HUDEP-2 (cell line): Measurements from ENCODE around the gene CRYBA2.

ENCODE experiments used
- DNase-seq, 76 experiments: peaks; one replicate each; lab custom pipeline; 2025; ENCODE audit not compliant: unreplicated experiment in 76 of 76; lab: John Stamatoyannopoulos, UW

CRYBA2 gene

GRCh38 chr2:219024059-219024458, 30.8 kb upstream of the CRYBA2 start:
- DNase-seq, result no peak

DNA sequence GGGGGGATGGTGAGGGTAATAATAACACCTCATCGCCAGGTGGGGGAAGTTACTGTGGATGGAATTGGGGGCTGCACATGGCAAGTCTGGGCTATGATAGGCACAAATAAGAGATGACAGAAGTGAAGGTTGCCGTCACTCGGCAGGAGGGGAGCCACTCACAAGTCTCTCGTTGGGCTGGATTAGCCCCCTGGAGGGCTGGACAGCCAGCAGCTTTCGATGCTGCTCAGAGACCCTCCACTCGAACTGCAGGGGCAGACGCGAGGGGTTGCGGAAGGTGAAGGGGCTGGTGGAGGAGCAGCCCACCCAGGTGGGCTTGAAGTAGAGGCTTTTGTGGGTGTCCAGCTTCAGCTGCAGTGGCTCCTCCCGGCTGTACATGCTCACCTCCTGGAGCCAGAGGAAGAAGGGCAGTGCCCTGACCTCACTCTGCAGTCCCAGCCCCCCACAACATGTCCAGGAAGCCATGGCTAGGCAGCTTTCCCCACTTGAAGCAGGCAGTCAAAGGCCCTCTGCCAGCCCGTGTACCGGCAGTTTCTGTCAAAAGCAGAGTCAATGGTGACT, 29.9 kb upstream of the CRYBA2 start:
- no peak for DNase-seq

DNA sequence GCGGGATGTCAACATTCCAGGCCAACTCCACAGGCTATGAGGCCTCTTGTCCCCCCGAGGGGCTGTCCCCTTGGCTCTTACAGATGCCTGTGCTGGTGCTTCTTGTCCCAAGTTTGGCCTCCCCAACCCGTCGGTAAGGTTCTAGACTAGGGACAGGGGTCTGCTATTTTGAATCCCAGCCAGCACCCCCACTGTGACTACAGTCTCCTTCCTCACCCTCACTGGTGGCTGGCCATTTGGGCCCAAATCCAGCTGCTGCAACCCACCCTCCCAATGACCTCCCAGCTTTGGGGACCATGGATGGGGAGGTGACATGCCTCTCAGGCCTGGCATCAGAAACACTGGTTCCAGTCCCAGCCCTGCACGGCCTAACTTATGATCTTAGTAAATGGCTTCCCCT, 29.4 kb upstream of the CRYBA2 start:
- no peak for DNase-seq

DNA sequence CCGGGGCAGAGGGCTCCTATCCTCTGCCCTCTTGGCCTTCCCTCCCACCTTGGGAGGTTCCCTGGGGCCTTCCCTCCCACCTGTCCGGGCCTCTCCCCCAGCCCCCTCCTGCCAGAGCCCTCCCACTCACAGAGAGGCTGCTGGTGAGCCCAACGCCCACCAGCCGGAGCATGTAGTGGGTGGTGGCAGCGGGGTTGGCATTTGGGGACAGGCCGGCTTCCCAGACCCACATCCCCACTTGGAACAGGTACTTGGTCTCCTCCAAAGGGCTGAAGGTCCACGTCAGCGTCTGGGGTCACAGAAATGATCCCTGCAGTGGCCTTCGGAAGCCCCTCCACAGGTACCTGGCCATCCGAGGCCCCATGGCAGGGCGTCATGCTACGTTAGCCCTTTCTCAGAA, 28.8 kb upstream of the CRYBA2 start:
- DNase-seq, result no peak

DNA sequence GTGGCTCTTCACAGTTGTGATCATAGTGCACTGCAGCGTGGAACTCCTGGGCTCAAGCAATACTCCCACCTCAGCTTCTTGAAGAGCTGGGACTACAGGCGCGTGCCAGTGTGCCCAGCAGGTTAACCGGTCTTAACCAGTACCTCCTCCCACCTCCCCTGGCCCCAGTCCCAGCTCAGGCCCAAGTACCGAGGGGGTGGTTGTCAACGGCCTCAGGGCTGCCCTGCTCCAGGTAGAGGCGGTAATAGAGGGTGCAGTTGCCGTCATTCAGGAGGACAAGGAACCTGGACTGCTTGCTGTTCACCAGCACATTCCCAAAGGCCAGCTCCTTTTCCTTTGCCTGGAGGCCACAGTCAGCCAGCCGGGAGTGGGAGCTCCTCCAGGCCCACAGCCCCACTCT, 28.4 kb upstream of the CRYBA2 start:
- no peak for DNase-seq

- no peak for DNase-seq
Measured at GRCh38 chr2:219020604-219021365, 27.6 kb upstream of the CRYBA2 start.

DNA sequence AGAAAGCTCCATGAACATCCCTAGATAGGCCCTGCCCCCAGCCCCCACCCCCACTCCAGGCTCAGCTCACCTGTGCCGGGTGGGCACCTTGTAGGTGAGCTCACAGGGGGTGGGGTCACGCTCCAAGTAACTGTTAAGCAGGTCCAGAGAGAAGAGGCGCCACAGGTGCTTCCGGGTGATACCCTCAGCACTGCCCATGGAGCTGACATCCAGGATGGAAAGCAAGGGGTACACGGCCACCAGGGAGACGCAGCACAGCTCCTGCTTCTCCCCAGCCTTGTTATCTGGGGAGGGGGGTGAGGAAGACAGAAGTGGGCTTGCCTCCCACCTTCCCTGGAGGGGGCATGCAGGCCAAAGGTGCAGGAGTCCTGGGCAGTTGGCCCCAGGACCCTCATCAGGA, 26.2 kb upstream of the CRYBA2 start:
- DNase-seq, result no peak

- DNase-seq, result no peak
Measured at GRCh38 chr2:219018726-219019125, 25.5 kb upstream of the CRYBA2 start.

DNA sequence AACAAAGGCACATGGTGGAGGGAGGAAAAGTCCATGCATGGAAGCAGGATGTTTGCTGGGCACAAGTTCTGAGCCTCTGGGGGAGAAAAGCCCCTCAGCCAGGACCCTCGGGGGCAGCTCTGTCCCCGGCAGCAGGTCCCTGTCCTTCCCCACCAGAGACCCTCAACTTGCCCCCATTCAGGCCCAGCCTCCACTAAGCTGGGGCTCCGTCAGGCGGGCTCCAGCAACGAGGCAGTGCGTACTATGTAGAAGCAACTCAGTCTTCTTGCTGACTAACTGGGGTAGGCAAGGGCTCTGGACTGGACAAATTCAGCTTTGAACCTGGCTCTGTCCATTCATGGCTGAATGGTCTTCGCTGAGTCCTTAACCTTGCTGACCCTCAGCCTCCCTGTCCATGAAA, 25.1 kb upstream of the CRYBA2 start:
- DNase-seq, result no peak

DNA sequence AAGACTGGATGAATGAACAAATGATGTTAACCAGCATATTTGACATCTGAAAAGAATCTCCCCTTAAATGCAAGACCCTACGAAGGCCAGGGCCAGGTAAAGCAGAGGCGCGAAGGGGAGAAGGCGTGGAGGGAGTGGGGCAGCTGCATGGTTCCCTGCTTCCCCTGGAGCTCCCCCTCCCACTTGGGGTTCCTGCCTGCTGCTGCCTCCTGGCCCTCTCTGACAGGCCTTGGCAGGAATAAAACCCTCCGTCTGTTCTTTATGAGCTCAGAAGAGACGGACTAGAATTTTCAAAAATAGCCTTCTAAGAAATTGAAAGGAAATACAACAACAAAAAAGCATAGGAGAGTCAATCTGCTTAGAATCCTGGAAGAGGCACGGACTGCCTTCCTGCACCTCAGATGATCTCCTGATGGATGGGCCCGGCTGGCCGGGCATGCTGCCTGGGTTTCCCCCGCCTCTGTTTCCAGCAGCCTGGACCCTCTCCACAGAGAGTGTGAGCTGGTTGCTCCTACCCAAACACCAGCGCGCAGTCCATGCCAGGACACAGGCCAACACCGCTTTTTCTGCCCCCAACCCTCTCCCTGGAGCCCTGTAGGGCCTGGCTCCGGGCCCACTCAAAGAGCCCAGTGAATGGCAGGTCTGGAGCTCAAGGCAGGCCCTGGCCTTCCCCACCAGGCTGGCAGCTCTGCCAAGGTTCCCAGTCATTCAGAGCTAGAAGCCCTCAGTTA, 24.1 kb upstream of the CRYBA2 start:
- DNase-seq, result no peak

DNA sequence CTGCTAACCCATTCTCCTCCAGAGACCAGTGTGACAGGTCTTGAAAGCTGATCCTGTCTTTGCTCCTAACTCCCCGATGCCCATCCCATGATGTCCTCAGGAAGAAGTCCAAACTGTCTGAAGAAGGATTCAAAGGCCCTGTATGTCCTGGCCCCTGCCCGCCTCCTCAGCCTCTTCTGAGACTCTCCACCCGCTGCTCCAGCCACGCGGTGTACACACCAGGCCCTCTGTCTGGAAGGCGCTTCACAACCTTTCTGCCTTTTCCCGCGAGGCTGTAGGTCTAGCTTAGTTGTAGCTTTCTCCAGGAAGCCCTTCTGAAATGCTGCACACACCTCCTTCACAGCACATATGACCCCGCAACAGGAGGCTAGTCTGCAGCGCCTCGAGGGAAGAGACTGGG, 23.5 kb upstream of the CRYBA2 start:
- DNase-seq, result no peak

DNA sequence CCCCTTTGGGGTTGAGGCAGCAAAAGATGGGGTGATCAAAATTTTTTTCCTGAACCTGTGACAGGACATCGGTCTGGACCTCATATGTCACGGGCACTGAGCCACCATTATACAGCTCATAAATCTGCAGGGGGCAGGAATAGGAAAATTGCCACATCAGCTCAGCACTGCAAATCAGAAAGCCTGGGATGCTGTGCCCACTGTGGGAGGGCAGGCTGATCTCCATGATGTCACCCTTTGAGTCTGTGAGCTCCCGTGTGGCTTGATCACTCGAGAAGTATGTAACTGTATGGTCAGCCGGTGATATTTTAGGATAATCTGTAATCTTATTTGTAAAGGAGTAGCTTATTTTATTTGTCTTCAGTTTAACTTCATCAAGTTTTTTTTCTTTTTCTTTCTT, 17.7 kb upstream of the CRYBA2 start:
- no peak for DNase-seq

- peak in 2 of 76 experiments; percentile 13 to 33 for DNase-seq
Measured at GRCh38 chr2:219010162-219010756, 17.0 kb upstream of the CRYBA2 start.

- DNase-seq, result no peak
Measured at GRCh38 chr2:219009294-219009693, 16.1 kb upstream of the CRYBA2 start.

DNA sequence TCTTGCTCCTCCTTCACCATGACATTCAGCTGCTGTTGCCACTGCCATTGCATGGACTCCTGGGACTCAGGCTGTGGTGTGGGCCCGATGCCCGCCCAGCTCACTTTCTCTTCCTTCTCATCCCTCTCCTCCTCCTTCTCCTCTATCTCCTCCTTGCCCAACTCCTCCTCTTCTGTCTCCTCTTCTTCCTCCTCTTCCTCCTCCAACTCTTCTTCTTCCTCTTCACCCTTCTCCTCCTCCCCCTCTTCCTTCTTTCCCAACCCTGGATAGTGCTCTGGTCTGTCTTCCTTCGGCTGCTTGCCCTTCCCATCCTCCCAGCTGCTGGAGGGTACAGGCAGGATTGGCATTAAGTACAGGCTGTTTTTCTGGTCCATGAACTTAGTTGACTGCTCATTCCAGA, 10.8 kb upstream of the CRYBA2 start:
- DNase-seq, result no peak

DNA sequence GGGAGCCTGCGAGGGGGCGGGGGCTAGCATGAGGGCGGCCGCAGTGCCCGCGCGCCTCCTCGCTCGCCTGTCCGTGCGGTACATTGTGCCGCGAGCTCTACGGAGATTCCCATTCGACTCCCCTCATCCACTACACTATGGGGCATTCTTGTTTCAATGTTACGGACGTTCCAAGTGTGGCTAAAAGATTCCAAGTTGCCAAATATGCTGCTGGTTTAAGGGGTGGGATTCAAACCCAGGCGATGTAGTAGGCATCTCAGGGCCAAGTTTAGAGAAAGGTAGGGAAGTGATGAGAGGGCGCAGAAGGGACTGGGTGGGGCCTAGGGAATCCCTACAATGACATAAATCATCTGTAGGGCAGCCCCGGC, 10.0 kb upstream of the CRYBA2 start:
- DNase-seq, result peak in 1 of 76 experiments; percentile 16

DNA sequence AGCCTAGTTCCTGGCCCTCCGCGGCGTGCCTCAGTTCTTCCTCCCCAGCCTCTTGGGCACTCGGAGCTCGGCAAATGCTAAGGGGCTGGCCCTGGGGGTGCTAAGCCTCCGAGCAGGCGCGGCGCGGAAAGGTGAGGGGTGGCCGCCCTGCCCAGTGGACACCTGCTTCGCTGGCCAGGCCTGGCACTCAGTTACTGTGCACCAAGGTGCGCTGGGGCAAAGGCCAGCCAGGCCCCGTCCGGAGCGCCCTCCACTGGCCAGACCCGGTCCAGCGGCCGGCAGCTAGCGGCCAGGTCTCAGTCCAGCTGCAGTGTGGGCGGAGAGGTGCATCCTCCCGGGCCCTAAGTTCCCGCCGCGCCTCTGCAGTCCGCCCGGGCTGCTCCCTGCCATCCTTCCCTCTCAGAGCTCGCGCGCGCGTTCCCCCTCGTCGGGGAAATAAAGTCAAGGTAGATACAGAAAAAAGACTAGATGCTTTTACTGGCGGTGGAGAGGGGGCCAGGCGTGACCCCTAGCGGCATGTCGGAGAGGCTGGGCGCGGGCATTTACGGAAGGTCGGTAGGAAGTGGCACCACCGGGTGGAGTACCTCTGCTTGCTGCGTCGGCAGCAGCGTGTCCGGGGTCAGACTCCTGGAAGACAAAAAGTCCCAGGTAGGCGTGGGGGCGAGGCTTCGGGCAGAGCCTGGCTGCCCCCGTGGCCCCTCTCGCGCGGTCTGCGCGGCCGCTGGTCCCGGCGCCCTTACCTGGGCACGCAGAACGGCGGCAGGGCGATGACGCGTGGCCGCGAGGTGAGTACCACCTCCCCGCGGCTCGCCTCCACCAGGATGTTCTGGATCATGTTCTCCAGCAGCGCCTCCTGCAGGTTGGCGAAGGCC, 9.4 kb upstream of the CRYBA2 start:
- peak in 22 of 76 experiments; percentile 7 to 44 (median 22) for DNase-seq

GRCh38 chr2:219001577-219002394, 8.6 kb upstream of the CRYBA2 start:
- DNase-seq, result peak in 1 of 76 experiments; percentile 27

GRCh38 chr2:219001100-219001576, 7.9 kb upstream of the CRYBA2 start:
- no peak for DNase-seq

DNA sequence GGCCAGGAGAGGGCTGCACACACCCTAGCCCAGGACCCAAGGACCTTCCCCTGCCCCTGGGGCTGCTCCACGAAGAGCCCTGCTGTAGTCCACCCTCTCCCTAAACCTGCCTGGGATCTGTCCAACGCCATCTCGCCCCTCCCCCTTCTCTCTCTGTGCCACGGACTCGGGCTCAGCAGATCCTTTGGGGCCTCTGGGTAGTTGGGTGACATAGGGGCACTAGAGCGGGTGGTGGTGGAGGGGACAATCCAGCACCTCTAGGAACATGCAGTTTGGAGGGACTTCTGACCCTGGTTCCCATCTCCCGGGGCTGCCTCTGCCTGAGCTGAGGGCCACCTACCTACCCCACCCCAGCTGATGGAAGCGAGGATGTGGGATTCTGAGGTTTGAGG, 7.3 kb upstream of the CRYBA2 start:
- no peak for DNase-seq
